Adrenal gland (tissue), 5 donors: ENCODE data around the gene HBA1.

ENCODE experiments used
- CTCF ChIP-seq, 6 experiments: fragments of 450-650 bp in 4 of 6; fragments of 200-600 bp in 2 of 6; sonication (generic) in 1 of 6; IDR thresholded peaks; 1 replicate in 5 of 6; 2 replicates in 1 of 6; pipeline versions ENCODE4 v1.5.1 to v1.8.0; 2016 to 2021; ENCODE audit warnings: antibody characterized with exemption in 6 of 6, mild to moderate bottlenecking in 2 of 6, moderate library complexity in 1 of 6
- POLR2A ChIP-seq, 2 donors: fragments of 450-650 bp; IDR thresholded peaks; one replicate each; pipeline ENCODE4 v1.6.1; 2017; ENCODE audit warnings: antibody characterized with exemption in 2 of 2, mild to moderate bottlenecking in 2 of 2, moderate library complexity in 1 of 2
- donor health status: DM: no; HTN: no; CAD: no.

- TF ChIP-seq CTCF (IDR thresholded peaks at IDR 0.05) (no peak), POLR2A (IDR thresholded peaks at IDR 0.05) (no peak)
Measured at GRCh38 chr16:187330-187729, 10.8 kb downstream of the HBA1 start.
